Myocyte (in vitro differentiated cells): ENCODE measurements around the gene ZBTB49. TPM values are rescaled to one million over a fixed set of nuclear protein-coding genes. Genes with fewer than 3 reads are reported as not detected.

Source experiments
- DNase-seq: peaks from one replicate; pipeline ENCODE4 v3.0.0-alpha.2; 2012; ENCODE audit warnings: low read depth
- total RNA-seq: library from RNA; depleted of rRNA; stranded (reverse); fragments of >200 nt; gene quantifications from 2 replicates; pipeline ENCODE4 v1.2.3, GENCODE V29; 2014

Gene ZBTB49
- total RNA-seq, 1 donor from 2014 or later = 8.7 TPM

GRCh38 chr4:4355302-4355701, 65.3 kb downstream of the ZBTB49 start:
- DNase-seq = no peak

- DNase-seq = no peak
These were observed 66.3 kb downstream of the ZBTB49 start for GRCh38 chr4:4356106-4357041.

GRCh38 chr4:4358093-4358854, 68.2 kb downstream of the ZBTB49 start:
- no peak for DNase-seq

- DNase-seq = no peak
These were observed 71.8 kb downstream of the ZBTB49 start for GRCh38 chr4:4361883-4362282.

- peak; percentile 11 for DNase-seq
These were observed 73.1 kb downstream of the ZBTB49 start for GRCh38 chr4:4362991-4363697.

GRCh38 chr4:4364061-4364460, 74.0 kb downstream of the ZBTB49 start:
- no peak for DNase-seq

GRCh38 chr4:4364486-4365208, 74.6 kb downstream of the ZBTB49 start:
- DNase-seq = no peak

- no peak for DNase-seq
These were observed 78.9 kb downstream of the ZBTB49 start for GRCh38 chr4:4368809-4369580.

Other genes with a start within 250 kb of the ZBTB49 start
- gene OTOP1, start 63.3 kb upstream of the ZBTB49 start, total RNA-seq = not detected in 2 replicates
- 16.9 and 18.5 TPM in 2 replicates for gene TMEM128, start 42.0 kb upstream of the ZBTB49 start, total RNA-seq
- gene LYAR, start 97 bp upstream of the ZBTB49 start, total RNA-seq = 17.5 and 21.6 TPM in 2 replicates
- gene NSG1, start 96.9 kb downstream of the ZBTB49 start, total RNA-seq = 0.27 TPM in 1 of 2 replicates, not detected in the other